A673 (cell line): ENCODE results near the gene TBC1D16.

Experiments used
- CTCF ChIP-seq: fragments of 300-800, 200-600 bp; sonication (generic); conservative IDR thresholded peaks from 2 replicates; pipeline ENCODE4 v1.5.1; 2017; ENCODE audit warnings: low read depth, mild to moderate bottlenecking, antibody characterized with exemption, low read length, moderate library complexity, mixed read lengths
- EZH2 ChIP-seq: fragments of 200-600 bp; sonication (generic); IDR thresholded peaks from 2 replicates; pipeline ENCODE4 v1.6.1; 2017; ENCODE audit warnings: borderline replicate concordance, low read depth, mild to moderate bottlenecking, mixed read lengths, antibody characterized with exemption, low read length; ENCODE audit not compliant: poor library complexity, severe bottlenecking

- TF ChIP-seq CTCF (no peak), EZH2 (no peak)
Measured at GRCh38 chr17:79976451-79976850, 59.2 kb downstream of the TBC1D16 start.
